Fibroblast of the aortic adventitia (primary cell): ENCODE measurements around the gene GTF2F2. TPM values are rescaled to one million over a fixed set of nuclear protein-coding genes. Genes with fewer than 3 reads are reported as not detected.
A peak's percentile ranks its signal among the peaks of the same experiment; 100 is the strongest.

ENCODE experiments used
- DNase-seq: peaks from one replicate; pipeline ENCODE4 v3.0.0-alpha.2; 2010; ENCODE audit warnings: low read depth
- H3K4me3 ChIP-seq: 2 replicates; pipeline ENCODE4 v1.5.1; 2011; ENCODE audit warnings: low read depth, mild to moderate bottlenecking, control low read depth, low read length, moderate library complexity
- total RNA-seq: library from RNA; depleted of rRNA; stranded (reverse); fragments of >200 nt; gene quantifications from 2 replicates; pipeline ENCODE4 v1.2.3, GENCODE V29; 2012; ENCODE audit warnings: low replicate concordance
- TF ChIP-seq, protein P1 (sequence below): IDR thresholded peaks from 2 replicates; pipeline ENCODE4 v1.5.1; 2011; ENCODE audit warnings: mild to moderate bottlenecking, low read length, control low read depth, inconsistent platforms; ENCODE audit not compliant: insufficient read depth

The GTF2F2 gene
- total RNA-seq, 1 donor, result 19.0 TPM

DNA sequence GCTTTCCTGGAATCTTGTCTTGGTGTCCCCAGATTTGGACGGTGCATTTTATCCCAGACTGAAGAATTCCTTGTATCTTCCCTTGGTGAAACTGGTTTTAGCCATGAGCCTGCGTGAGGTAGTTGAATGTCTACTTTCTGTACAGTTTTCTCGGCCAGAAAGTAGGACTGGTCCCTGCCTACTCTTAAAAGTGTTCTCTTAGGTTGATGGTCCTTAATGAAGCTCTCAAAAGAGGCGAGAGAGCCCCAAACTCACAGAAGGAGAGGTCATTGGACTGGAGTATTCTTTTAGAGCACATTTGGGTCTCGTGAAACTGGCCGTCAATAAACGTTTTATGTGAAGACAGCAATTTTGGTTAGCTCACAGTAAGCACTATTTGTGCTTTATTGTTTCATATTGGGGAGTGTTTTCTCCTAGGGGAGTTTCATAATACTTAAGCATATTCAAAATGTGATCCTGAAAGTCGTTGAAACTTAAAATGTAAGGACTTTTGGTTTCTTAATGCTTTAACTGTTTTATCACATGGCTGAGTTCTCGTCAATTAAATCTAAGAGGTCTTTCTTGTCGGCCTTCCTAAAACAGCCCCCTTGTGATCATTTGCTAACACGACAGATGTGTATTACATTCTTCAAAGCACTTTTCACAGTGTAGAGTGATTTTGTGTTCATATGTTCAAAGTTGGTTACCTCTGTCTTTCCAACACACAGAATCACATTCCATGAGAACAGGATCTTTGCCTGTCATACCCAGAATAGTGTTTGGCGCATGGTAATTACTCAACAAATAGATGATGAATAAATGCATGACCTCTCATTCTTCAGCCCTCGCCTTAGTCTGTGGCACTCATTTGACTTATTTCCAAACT, 889 bp downstream of the GTF2F2 start:
- TF ChIP-seq, protein P1, sequence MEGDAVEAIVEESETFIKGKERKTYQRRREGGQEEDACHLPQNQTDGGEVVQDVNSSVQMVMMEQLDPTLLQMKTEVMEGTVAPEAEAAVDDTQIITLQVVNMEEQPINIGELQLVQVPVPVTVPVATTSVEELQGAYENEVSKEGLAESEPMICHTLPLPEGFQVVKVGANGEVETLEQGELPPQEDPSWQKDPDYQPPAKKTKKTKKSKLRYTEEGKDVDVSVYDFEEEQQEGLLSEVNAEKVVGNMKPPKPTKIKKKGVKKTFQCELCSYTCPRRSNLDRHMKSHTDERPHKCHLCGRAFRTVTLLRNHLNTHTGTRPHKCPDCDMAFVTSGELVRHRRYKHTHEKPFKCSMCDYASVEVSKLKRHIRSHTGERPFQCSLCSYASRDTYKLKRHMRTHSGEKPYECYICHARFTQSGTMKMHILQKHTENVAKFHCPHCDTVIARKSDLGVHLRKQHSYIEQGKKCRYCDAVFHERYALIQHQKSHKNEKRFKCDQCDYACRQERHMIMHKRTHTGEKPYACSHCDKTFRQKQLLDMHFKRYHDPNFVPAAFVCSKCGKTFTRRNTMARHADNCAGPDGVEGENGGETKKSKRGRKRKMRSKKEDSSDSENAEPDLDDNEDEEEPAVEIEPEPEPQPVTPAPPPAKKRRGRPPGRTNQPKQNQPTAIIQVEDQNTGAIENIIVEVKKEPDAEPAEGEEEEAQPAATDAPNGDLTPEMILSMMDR, result peak; percentile 20
- DNase-seq, result peak; percentile 42
- peak overlapping the region; percentile 76 for H3K4me3 ChIP-seq

DNA sequence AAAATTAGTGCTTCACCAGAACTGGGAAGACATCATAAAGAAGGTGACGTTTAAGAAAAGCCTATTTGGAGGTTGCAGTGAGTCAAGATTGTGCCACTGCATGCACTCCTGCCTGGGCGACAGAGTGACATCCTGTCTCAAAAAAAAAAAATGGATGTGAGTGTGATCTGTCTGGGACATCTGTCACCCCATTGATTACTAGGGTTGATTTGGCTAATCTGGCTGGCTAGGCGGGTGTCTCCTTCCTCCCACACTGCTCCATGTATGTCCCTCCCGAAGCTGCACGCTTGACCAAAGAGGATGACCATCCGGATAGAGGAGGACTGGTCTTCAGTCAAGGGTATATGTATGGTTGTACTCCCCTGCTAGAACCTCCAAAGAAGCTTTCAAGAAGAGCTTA, 2.6 kb downstream of the GTF2F2 start:
- TF ChIP-seq, protein P1, result no peak
- no peak overlapping the region for H3K4me3 ChIP-seq
- DNase-seq, result no peak

DNA sequence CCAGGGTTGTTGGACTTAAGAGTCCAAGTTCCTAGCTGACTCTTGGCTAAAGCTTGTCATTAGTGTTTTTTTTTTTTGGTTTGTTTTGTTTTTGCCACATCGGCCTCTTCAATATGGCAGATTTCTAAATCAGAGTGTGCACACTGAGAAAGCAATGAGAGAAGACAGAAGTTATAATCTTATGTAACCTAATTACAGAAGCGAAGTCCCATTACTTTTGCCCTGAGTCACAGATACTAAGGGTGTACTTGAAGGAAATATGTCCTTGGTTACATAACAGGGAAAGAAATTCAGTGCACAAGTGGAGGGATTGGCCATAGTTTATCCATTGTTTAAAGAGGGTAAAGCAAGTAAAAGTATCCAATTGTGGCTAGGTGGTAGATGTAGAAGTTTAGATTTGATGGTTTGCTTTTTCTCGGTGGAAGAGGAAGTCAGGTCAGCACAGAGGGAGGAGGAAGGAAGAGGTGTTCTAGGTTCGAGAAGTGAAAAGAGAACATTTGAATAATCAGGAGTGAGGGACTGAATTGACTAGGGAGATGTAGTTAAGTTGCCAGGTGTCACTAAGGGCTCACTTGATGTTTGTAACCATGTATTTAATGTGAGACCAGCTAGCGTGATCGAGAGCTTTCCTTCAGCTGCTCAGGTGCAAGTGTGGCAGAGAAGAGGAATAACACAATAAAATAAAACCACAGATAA, 12.2 kb downstream of the GTF2F2 start:
- H3K4me3 ChIP-seq, result no peak overlapping the region
- DNase-seq, result no peak
- TF ChIP-seq, protein P1, result no peak

DNA sequence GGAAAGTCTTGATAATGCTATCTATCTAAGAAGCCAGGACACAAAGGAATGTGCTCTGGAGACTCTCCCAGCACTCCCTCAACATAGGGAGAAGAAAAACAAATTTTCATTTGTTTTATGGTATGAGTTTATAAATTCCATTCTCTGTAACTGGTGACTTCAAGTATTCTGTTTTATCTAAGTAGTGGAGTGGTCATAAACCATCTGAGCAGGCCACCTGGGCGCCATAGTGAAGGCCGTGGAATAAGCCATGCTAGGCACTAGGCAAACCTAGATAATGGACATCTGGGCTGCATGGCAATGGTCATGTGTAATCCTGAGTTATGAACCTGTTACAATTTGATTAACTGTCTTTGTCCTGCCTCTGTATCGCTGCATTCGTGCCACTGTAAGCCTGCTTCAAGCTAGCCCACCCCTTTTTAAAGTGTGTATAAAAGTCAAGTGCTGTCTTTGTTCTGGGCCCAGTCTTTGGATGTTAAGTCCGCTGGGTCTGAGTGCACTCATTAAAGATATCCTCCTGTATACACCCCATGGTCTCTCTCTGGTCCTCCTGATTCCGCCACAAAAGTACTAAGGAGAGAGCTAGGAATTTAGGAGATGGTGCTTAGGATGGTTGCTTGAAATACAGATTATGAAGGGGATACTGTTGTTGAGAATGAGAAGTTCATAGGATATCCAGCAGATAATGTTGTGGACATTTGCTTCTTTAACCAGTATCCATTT, 13.2 kb downstream of the GTF2F2 start:
- TF ChIP-seq, protein P1, result no peak
- peak; percentile 17 for DNase-seq
- no peak overlapping the region for H3K4me3 ChIP-seq

DNA sequence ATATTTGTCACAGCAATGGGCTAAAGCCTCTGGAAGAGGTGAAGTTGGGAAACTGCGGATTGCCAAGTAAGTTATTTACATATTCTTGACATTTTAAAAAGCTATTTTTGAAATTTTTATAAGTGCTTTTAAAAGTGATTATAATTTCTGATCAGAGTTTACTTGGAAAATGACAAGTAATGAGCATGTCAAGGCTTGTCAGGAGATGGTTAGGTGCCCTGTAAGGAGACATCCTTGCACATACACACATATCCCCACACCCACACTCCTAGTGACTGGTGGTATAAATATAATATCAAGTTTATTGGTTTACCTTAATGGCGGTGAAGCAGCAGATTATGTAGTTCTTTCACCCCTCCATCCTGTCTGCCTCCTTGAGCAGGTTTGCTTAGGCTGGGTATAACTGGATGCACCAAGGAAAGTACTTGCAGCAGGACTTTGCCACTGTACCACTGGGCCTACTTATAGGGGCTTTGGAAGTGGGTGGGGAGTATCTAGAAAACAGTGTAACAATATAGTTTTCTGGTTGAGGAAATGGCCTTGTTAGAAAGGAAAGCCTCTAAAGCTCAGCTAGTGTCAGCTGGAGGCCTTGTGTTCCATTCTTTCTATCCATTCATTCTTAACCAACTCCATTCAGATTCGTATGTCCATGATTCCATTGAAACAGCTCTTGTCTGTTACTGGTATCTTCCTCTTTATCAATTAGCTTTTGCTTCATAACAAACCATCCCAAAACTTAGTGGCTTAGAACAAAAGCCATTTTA, 16.6 kb downstream of the GTF2F2 start:
- no peak for DNase-seq
- H3K4me3 ChIP-seq, result no peak overlapping the region
- TF ChIP-seq, protein P1, result no peak

DNA sequence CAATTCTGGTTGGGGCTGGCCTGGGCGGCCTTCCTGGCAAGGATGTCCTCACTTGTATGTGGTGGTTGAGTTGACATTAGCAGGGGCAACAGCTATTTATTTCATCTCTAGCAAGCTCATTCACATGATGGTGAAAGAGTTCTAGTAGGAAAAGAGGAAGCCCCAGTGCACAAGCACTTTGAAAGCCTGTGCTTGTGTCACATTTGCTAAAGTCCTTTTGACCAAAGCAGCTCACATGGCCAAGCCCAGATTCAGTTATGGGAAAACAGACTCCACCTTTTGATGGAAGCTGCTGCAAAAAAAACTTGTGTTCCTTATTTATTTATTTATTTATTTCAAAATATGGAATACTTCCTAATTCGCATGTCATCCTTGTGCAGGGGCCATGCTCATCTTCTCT, 17.2 kb downstream of the GTF2F2 start:
- H3K4me3 ChIP-seq, result no peak overlapping the region
- TF ChIP-seq, protein P1, result no peak
- DNase-seq, result no peak
